Measurements from ENCODE around the gene COL6A5. TPM values are rescaled to one million over a fixed set of nuclear protein-coding genes. Genes with fewer than 3 reads are reported as not detected.

Gene COL6A5
- total and polyA plus RNA-seq, 12 donors = 0.11 TPM; not detected in 10

DNA sequence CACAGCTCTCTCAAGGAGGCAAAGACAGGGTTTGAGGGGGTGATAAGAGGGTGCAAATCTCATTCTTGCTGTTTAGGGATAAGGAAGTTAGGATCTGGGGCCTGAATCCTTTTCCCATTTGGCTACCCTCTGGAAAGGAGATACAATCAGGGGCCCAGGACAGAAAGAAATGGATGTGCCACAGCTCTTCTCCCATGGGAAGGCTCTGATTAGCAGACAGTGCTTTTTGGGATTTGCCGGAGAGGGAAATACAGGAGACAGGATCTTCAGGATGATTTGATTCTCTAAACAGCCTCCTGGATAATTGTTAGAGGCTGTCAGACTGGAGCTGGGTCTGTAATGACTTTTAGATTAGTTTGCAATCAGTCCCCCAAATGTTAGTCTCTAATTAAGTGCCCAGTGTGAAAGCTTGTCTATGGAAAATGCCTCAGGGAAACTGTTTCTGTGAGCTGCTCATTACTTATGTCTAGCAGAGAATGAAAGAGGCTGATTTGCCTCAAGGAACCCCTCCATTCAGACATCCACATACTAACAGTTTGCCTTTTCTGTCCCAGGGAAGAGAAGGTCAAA lies 67.6 kb downstream of the COL6A5 start:
- no peaks in the 10 kb centered on the region for H3K36me3 ChIP-seq (replicated peaks in 1 of 2)
- no peak overlapping the region for H3K27ac ChIP-seq
- H3K27me3 ChIP-seq = peaks cover 12% of the 10 kb centered on the region
- no peak for TF ChIP-seq POLR2A (IDR thresholded peaks at IDR 0.05)
- TF ChIP-seq, protein P1, sequence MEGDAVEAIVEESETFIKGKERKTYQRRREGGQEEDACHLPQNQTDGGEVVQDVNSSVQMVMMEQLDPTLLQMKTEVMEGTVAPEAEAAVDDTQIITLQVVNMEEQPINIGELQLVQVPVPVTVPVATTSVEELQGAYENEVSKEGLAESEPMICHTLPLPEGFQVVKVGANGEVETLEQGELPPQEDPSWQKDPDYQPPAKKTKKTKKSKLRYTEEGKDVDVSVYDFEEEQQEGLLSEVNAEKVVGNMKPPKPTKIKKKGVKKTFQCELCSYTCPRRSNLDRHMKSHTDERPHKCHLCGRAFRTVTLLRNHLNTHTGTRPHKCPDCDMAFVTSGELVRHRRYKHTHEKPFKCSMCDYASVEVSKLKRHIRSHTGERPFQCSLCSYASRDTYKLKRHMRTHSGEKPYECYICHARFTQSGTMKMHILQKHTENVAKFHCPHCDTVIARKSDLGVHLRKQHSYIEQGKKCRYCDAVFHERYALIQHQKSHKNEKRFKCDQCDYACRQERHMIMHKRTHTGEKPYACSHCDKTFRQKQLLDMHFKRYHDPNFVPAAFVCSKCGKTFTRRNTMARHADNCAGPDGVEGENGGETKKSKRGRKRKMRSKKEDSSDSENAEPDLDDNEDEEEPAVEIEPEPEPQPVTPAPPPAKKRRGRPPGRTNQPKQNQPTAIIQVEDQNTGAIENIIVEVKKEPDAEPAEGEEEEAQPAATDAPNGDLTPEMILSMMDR (IDR thresholded peaks at IDR 0.05) = no peak
- H3K4me1 ChIP-seq (replicated peaks in 1 of 2) = no peaks in the 10 kb centered on the region
- no peaks in the 10 kb centered on the region for H3K9me3 ChIP-seq (replicated peaks in 1 of 3)
- WGBS, 4 donors = 0 to 93% (median 22%) methylated on average over 1 of the region's 1 CpG
- DNase-seq = no peak
- no peak overlapping the region for H3K4me3 ChIP-seq
- intact Hi-C loops (cut with DNase I) = no loop called here

DNA sequence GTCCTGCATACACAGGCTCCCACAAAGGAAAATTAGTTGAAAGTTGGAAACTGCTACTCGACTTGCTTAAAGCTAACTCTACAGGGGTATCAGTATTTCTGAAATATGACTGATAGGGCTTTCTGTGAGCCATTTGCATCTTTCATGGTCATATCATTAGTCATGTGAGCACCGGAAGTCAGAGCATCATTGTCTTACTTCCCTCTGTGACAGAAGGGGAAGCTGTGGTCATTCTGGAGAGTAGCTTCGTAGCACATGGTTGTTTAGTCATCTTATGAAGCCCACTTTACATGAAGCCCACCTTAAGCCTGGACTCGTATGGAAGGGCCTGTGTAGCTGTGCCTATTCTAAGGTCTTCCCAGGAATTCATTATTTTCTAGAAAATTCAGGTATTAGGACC lies 69.0 kb downstream of the COL6A5 start:
- Histone ChIP-seq H3K9me3 (replicated peaks in 1 of 3) (no peaks in the 10 kb centered on the region), H3K27me3 (peaks cover 14% of the 10 kb centered on the region), H3K4me3 (no peak overlapping the region), H3K36me3 (replicated peaks in 1 of 2) (no peaks in the 10 kb centered on the region), H3K4me1 (replicated peaks in 1 of 2) (no peaks in the 10 kb centered on the region), H3K27ac (no peak overlapping the region)
- WGBS, 4 donors = 51 to 67% (median 62%) methylated on average over 4 of the region's 4 CpGs
- DNase-seq = no peak
- intact Hi-C loops (cut with DNase I) = no loop called here
- no peak for TF ChIP-seq POLR2A (IDR thresholded peaks at IDR 0.05)
- TF ChIP-seq, protein P1 (IDR thresholded peaks at IDR 0.05) = no peak

DNA sequence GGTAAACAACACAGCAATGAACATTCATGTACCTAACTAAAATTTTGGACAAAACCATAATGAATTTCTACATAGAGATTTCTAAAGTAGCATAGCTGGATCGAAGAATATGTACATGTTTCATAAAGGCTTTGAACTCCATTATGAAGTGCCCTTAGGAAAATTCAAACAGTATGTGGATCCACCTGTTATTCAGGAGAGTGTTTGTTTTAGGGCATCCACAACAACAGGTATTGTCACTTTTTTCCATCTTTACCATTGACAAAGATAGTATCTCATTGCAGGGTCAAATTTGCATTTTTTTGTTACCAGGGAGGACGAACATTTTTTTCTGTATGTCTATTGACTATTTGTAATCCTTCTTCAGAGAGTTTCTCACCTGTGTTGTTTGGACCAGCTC lies 75.0 kb downstream of the COL6A5 start:
- peaks cover 6% of the 10 kb centered on the region for H3K27me3 ChIP-seq
- H3K36me3 ChIP-seq (replicated peaks in 1 of 2) = no peaks in the 10 kb centered on the region
- no peaks in the 10 kb centered on the region for H3K9me3 ChIP-seq (replicated peaks in 1 of 3)
- no peaks in the 10 kb centered on the region for H3K4me1 ChIP-seq (replicated peaks in 1 of 2)
- intact Hi-C loops (cut with DNase I) = no loop called here
- WGBS, 4 donors = 81 to 90% (median 85%) methylated on average over 2 of the region's 2 CpGs
- no peak overlapping the region for H3K27ac ChIP-seq
- H3K4me3 ChIP-seq = no peak overlapping the region
- TF ChIP-seq, protein P1 (IDR thresholded peaks at IDR 0.05) = no peak
- DNase-seq = no peak

DNA sequence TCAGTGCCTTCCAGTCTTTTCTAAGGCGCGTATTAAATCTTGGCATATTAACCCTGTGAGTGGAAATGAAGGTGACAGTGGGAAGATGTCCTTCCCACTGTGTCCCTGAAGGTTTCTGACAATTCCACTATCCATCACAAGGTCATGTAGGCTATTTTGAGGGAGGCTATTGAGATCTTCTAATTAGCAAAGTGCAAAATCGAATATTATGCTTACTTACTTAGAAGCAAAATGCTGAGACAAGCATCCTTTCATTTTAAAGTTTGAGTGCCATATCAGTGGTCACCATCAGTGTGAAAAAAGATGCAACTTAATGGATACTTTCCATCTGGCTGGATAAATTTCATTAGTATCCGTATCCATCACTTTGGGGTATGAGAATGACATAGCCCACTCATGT lies 77.6 kb downstream of the COL6A5 start:
- TF ChIP-seq POLR2A (IDR thresholded peaks at IDR 0.05) = no peak
- TF ChIP-seq, protein P1 (IDR thresholded peaks at IDR 0.05) = no peak
- Histone ChIP-seq H3K9me3 (replicated peaks in 1 of 3) (no peaks in the 10 kb centered on the region), H3K27ac (no peak overlapping the region), H3K4me1 (replicated peaks in 1 of 2) (no peaks in the 10 kb centered on the region), H3K27me3 (peaks cover 2% of the 10 kb centered on the region), H3K36me3 (replicated peaks in 1 of 2) (no peaks in the 10 kb centered on the region), H3K4me3 (no peak overlapping the region)
- WGBS, 4 donors = 70 to 78% (median 72%) methylated on average over 4 of the region's 4 CpGs
- DNase-seq = no peak
- intact Hi-C loops (cut with DNase I) = no loop called here

Data from adrenal gland (tissue), 12 donors.